Measurements from ENCODE around the gene MOB3B.

Gene MOB3B

DNA sequence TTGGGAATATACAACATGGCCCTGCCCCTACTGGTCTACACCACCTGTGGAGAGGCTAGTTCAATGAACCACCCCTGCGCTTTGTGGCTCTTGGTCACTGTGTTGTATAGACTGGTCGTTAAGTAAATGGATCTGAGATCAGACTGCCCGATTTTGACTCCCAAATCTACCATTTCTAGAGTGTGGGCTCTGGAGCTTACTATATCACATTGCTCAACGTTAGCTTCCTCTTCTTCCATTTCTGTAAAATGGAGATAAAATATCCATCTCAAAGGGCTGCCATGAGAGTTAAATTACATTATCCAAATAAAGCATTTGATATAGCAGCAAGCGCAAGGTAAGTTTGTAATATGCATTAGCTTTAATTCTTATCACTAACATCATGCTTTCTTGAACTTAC is 58.2 kb downstream of the MOB3B start:
- H3K9ac ChIP-seq (ENCODE audit: low read length), result no peak overlapping the region
- no peak overlapping the region for H3K4me3 ChIP-seq (ENCODE audit: low read depth, low read length, poor library complexity, severe bottlenecking)
- no peaks in the 10 kb centered on the region for H3F3A ChIP-seq (ENCODE audit: insufficient read depth, low read length)
- H3K9me2 ChIP-seq (ENCODE audit: low read depth, low read length), result no peaks in the 10 kb centered on the region
- H3K36me3 ChIP-seq (ENCODE audit: insufficient read depth, low read length), result no peaks in the 10 kb centered on the region
- no peaks in the 10 kb centered on the region for H3K79me2 ChIP-seq (ENCODE audit: insufficient read depth, low read length)
- H3K9me3 ChIP-seq (ENCODE audit: low read length), result no peaks in the 10 kb centered on the region
- no peak overlapping the region for H2AFZ ChIP-seq (ENCODE audit: low read length)
- H4K20me1 ChIP-seq (ENCODE audit: insufficient read depth, low read length), result no peaks in the 10 kb centered on the region
- no peaks in the 10 kb centered on the region for H3K4me1 ChIP-seq (ENCODE audit: insufficient read depth, low read length, severe bottlenecking)
- H3K4me2 ChIP-seq (ENCODE audit: low read length), result no peak overlapping the region
- H3K27ac ChIP-seq (ENCODE audit: low read depth, low read length, poor library complexity, severe bottlenecking), result no peak overlapping the region
- TF ChIP-seq, protein P1, sequence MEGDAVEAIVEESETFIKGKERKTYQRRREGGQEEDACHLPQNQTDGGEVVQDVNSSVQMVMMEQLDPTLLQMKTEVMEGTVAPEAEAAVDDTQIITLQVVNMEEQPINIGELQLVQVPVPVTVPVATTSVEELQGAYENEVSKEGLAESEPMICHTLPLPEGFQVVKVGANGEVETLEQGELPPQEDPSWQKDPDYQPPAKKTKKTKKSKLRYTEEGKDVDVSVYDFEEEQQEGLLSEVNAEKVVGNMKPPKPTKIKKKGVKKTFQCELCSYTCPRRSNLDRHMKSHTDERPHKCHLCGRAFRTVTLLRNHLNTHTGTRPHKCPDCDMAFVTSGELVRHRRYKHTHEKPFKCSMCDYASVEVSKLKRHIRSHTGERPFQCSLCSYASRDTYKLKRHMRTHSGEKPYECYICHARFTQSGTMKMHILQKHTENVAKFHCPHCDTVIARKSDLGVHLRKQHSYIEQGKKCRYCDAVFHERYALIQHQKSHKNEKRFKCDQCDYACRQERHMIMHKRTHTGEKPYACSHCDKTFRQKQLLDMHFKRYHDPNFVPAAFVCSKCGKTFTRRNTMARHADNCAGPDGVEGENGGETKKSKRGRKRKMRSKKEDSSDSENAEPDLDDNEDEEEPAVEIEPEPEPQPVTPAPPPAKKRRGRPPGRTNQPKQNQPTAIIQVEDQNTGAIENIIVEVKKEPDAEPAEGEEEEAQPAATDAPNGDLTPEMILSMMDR (IDR thresholded peaks at IDR 0.05; ENCODE audit: low read length), result no peak
- no peak for TF ChIP-seq EZH2 (IDR thresholded peaks at IDR 0.05; ENCODE audit: borderline replicate concordance, low read length)
- H3K27me3 ChIP-seq (ENCODE audit: insufficient read depth, low read length), result no peaks in the 10 kb centered on the region

DNA sequence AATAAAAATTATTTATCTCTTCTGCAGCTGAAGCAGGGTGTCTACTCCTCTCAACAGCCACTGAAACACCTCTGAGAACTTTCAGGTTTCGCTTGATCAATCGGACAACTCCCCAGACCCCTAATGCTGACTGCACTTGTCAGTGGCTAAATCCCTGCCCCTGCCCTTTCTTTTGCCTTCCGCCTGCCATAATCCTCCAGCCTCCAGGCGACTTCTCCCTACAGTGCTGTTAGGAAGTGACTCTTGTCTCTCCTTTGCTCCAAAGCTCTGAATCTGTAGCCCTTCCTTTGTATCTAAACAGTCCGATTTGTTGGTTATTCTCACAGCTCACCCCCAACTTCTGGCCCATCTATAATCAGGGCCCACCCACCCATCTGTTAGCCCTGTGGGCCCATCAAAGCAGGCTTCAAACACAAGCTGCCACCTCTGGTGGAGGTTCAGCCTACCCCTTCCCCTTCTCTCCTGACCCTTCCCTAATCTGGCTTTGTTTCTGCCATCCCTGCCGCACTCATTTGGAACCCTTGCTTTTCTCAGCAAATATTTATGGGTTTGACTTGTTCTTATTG is 59.2 kb downstream of the MOB3B start:
- no peak overlapping the region for H2AFZ ChIP-seq (ENCODE audit: low read length)
- no peaks in the 10 kb centered on the region for H3K79me2 ChIP-seq (ENCODE audit: insufficient read depth, low read length)
- H3K9me3 ChIP-seq (ENCODE audit: low read length), result no peaks in the 10 kb centered on the region
- no peaks in the 10 kb centered on the region for H3K9me2 ChIP-seq (ENCODE audit: low read depth, low read length)
- H3K9ac ChIP-seq (ENCODE audit: low read length), result no peak overlapping the region
- no peaks in the 10 kb centered on the region for H3K36me3 ChIP-seq (ENCODE audit: insufficient read depth, low read length)
- TF ChIP-seq EZH2 (IDR thresholded peaks at IDR 0.05; ENCODE audit: borderline replicate concordance, low read length), result no peak
- TF ChIP-seq, protein P1 (IDR thresholded peaks at IDR 0.05; ENCODE audit: low read length), result no peak
- H3F3A ChIP-seq (ENCODE audit: insufficient read depth, low read length), result no peaks in the 10 kb centered on the region
- H3K27me3 ChIP-seq (ENCODE audit: insufficient read depth, low read length), result no peaks in the 10 kb centered on the region
- no peak overlapping the region for H3K4me2 ChIP-seq (ENCODE audit: low read length)
- H3K27ac ChIP-seq (ENCODE audit: low read depth, low read length, poor library complexity, severe bottlenecking), result no peak overlapping the region
- H3K4me1 ChIP-seq (ENCODE audit: insufficient read depth, low read length, severe bottlenecking), result no peaks in the 10 kb centered on the region
- no peaks in the 10 kb centered on the region for H4K20me1 ChIP-seq (ENCODE audit: insufficient read depth, low read length)
- H3K4me3 ChIP-seq (ENCODE audit: low read depth, low read length, poor library complexity, severe bottlenecking), result no peak overlapping the region

DNA sequence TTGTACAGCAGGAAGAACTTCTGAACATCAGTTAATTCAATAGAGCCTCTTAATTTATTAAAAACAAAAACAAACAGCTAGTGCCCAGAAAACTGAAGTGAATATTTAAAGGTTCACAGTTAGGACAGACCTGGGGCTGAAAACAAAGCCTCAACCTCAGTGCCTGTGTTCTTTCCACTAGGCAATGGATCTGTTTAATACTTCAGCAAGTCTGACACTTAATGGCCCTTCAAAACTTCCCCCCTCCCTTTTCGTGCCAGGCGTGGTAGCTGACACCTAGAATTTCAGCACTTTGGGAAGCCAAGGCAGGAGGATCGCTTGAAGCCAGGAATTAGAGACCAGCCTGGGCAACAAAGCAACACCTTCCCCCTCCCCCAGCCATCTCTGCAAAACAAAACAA is 60.1 kb downstream of the MOB3B start:
- Histone ChIP-seq H4K20me1 (ENCODE audit: insufficient read depth, low read length) (no peaks in the 10 kb centered on the region), H3K79me2 (ENCODE audit: insufficient read depth, low read length) (no peaks in the 10 kb centered on the region), H3K9ac (ENCODE audit: low read length) (no peak overlapping the region), H3K9me3 (ENCODE audit: low read length) (no peaks in the 10 kb centered on the region), H3K27ac (ENCODE audit: low read depth, low read length, poor library complexity, severe bottlenecking) (no peak overlapping the region), H3K4me1 (ENCODE audit: insufficient read depth, low read length, severe bottlenecking) (no peaks in the 10 kb centered on the region), H3K36me3 (ENCODE audit: insufficient read depth, low read length) (no peaks in the 10 kb centered on the region), H3K9me2 (ENCODE audit: low read depth, low read length) (no peaks in the 10 kb centered on the region), H3K4me2 (ENCODE audit: low read length) (no peak overlapping the region), H3F3A (ENCODE audit: insufficient read depth, low read length) (no peaks in the 10 kb centered on the region), H3K27me3 (ENCODE audit: insufficient read depth, low read length) (no peaks in the 10 kb centered on the region), H3K4me3 (ENCODE audit: low read depth, low read length, poor library complexity, severe bottlenecking) (no peak overlapping the region), H2AFZ (ENCODE audit: low read length) (no peak overlapping the region)
- TF ChIP-seq EZH2 (IDR thresholded peaks at IDR 0.05; ENCODE audit: borderline replicate concordance, low read length), result no peak
- TF ChIP-seq, protein P1 (IDR thresholded peaks at IDR 0.05; ENCODE audit: low read length), result no peak
